MM.1S (cell line): ENCODE results near the gene TRIM72.

Experiments
- DNase-seq: peaks from one replicate; pipeline ENCODE4 v3.0.0-alpha.2; 2015
- H2AFZ ChIP-seq: fragments of 300-600 bp; sonication (generic); 2 replicates; pipeline ENCODE4 v1.6.0; 2016; ENCODE audit warnings: antibody characterized with exemption, low read length
- H3F3A ChIP-seq: fragments of 300-600 bp; sonication (generic); 2 replicates; pipeline ENCODE4 v1.6.1; 2016; ENCODE audit warnings: mild to moderate bottlenecking, antibody characterized with exemption, low read length, moderate library complexity, mixed read lengths; ENCODE audit not compliant: insufficient read depth
- H3K27ac ChIP-seq: fragments of 300-600 bp; sonication (generic); 2 replicates; pipeline ENCODE4 v1.5.1; 2016; ENCODE audit warnings: mild to moderate bottlenecking, low read length
- H3K27me3 ChIP-seq: fragments of 300-600 bp; sonication (generic); replicated peaks from 2 replicates; pipeline ENCODE4 v1.6.0; 2016; ENCODE audit warnings: low read length; ENCODE audit not compliant: insufficient read depth
- H3K36me3 ChIP-seq: fragments of 300-600 bp; sonication (generic); replicated peaks from 2 replicates; pipeline ENCODE4 v1.6.1; 2016; ENCODE audit warnings: mild to moderate bottlenecking, low read length, mixed read lengths; ENCODE audit not compliant: insufficient read depth
- H3K4me1 ChIP-seq: fragments of 300-600 bp; sonication (generic); 2 replicates; pipeline ENCODE4 v1.6.1; 2016; ENCODE audit warnings: low read length, mixed read lengths
- H3K4me2 ChIP-seq: fragments of 300-600 bp; sonication (generic); 2 replicates; pipeline ENCODE4 v1.6.0; 2016; ENCODE audit warnings: low read depth, low read length
- H3K4me3 ChIP-seq: fragments of 300-600 bp; sonication (generic); 2 replicates; pipeline ENCODE4 v1.5.1; 2016; ENCODE audit warnings: low read length, mixed read lengths
- H3K79me2 ChIP-seq: fragments of 300-600 bp; sonication (generic); 2 replicates; pipeline ENCODE4 v1.6.1; 2016; ENCODE audit warnings: mixed run types, low read length, mixed read lengths
- H3K9ac ChIP-seq: fragments of 300-600 bp; sonication (generic); 2 replicates; pipeline ENCODE4 v1.6.1; 2016; ENCODE audit warnings: low read length, mixed read lengths
- H3K9me2 ChIP-seq: fragments of 300-600 bp; sonication (generic); replicated peaks from 2 replicates; pipeline ENCODE4 v1.6.1; 2016; ENCODE audit warnings: mild to moderate bottlenecking, low read length, mixed read lengths; ENCODE audit not compliant: insufficient read depth
- H3K9me3 ChIP-seq: fragments of 300-600 bp; sonication (generic); replicated peaks from 2 replicates; pipeline ENCODE4 v1.6.1; 2016; ENCODE audit warnings: mild to moderate bottlenecking, low read length, mixed read lengths; ENCODE audit not compliant: insufficient read depth
- H4K20me1 ChIP-seq: fragments of 300-600 bp; sonication (generic); 2 replicates; pipeline ENCODE4 v1.6.1; 2016; ENCODE audit warnings: mild to moderate bottlenecking, low read length, moderate library complexity, mixed read lengths; ENCODE audit not compliant: insufficient read depth
- EZH2 ChIP-seq: fragments of 300-600 bp; sonication (generic); optimal IDR thresholded peaks from 2 replicates; pipeline ENCODE3; 2017; ENCODE audit warnings: low read depth, mild to moderate bottlenecking, antibody characterized with exemption, low read length, mixed read lengths
- EZH2phosphoT487 ChIP-seq: fragments of 300-600 bp; sonication (generic); IDR thresholded peaks from 2 replicates; pipeline ENCODE4 v1.6.1; 2018; ENCODE audit warnings: antibody characterized with exemption, low read length
- TF ChIP-seq, protein P1 (sequence below): fragments of 300-600 bp; sonication (generic); IDR thresholded peaks from 2 replicates; pipeline ENCODE4 v1.5.1; 2016; ENCODE audit warnings: antibody characterized with exemption, low read length, mixed read lengths

Gene TRIM72

DNA sequence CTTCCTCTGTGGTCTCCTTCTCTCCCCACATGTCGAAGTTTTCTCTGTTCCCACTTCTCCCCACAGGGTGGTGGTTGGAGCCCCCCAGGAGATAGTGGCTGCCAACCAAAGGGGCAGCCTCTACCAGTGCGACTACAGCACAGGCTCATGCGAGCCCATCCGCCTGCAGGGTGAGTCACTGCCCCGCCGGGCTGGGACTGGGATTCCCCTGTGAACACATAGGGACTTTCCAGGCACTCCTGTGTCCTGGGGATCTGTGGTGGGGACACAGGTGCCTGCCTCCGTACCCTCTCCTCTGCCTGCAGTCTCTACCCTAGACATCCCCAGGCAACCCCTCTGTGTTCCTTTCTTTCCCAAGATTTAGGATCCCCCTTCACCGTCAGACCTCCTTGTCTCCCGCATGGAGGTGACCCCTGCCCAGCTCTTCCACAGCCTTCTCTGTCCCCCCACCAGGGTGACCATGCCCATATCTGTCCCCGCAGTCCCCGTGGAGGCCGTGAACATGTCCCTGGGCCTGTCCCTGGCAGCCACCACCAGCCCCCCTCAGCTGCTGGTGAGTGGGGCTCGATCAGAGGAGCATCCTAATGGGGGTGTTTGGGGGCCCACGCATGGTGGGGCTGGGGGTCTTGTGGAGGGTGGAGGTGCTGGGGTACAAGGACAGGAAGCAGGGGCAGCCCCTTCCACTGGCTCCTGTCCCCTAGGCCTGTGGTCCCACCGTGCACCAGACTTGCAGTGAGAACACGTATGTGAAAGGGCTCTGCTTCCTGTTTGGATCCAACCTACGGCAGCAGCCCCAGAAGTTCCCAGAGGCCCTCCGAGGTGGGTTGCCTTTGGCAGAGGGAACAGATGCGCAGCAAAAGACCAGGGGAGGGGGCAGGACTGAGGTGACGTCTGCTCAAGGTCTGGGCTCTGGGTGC lies 51.7 kb downstream of the TRIM72 start:
- DNase-seq: peak; percentile 68
- Histone ChIP-seq H4K20me1 (no peaks in the 10 kb centered on the region), H3K79me2 (no peaks in the 10 kb centered on the region), H3K4me2 (peak overlapping the region; percentile 22; the same call in 1 of the 2 replicates), H3K4me3 (no peak overlapping the region), H3K9me3 (no peaks in the 10 kb centered on the region), H3K27ac (no peak overlapping the region; the same call in 1 of the 2 replicates), H3K4me1 (peaks cover 9% of the 10 kb centered on the region), H3K9ac (no peak overlapping the region), H3F3A (no peaks in the 10 kb centered on the region), H3K36me3 (no peaks in the 10 kb centered on the region), H3K9me2 (no peaks in the 10 kb centered on the region), H3K27me3 (no peaks in the 10 kb centered on the region), H2AFZ (peak overlapping the region; percentile 36; the same call in 1 of the 2 replicates)
- TF ChIP-seq EZH2 (no peak), EZH2phosphoT487 (no peak)
- TF ChIP-seq, protein P1, sequence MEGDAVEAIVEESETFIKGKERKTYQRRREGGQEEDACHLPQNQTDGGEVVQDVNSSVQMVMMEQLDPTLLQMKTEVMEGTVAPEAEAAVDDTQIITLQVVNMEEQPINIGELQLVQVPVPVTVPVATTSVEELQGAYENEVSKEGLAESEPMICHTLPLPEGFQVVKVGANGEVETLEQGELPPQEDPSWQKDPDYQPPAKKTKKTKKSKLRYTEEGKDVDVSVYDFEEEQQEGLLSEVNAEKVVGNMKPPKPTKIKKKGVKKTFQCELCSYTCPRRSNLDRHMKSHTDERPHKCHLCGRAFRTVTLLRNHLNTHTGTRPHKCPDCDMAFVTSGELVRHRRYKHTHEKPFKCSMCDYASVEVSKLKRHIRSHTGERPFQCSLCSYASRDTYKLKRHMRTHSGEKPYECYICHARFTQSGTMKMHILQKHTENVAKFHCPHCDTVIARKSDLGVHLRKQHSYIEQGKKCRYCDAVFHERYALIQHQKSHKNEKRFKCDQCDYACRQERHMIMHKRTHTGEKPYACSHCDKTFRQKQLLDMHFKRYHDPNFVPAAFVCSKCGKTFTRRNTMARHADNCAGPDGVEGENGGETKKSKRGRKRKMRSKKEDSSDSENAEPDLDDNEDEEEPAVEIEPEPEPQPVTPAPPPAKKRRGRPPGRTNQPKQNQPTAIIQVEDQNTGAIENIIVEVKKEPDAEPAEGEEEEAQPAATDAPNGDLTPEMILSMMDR: peak; percentile 11; the same call in 1 of the 2 replicates

- H3K9me3 ChIP-seq: no peaks in the 10 kb centered on the region
- no peak overlapping the region for H3K4me3 ChIP-seq
- peaks cover 9% of the 10 kb centered on the region for H3K4me1 ChIP-seq
- H3K27ac ChIP-seq: no peak overlapping the region
- H3K36me3 ChIP-seq: no peaks in the 10 kb centered on the region
- no peaks in the 10 kb centered on the region for H3K79me2 ChIP-seq
- no peaks in the 10 kb centered on the region for H4K20me1 ChIP-seq
- H3K4me2 ChIP-seq: no peak overlapping the region
- no peak for DNase-seq
- no peak overlapping the region for H3K9ac ChIP-seq
- no peak overlapping the region for H2AFZ ChIP-seq
- no peaks in the 10 kb centered on the region for H3K9me2 ChIP-seq
- H3K27me3 ChIP-seq: peaks cover 12% of the 10 kb centered on the region; the same call in 1 of the 2 replicates
- no peak for TF ChIP-seq EZH2phosphoT487
- TF ChIP-seq, protein P1: no peak
- TF ChIP-seq EZH2: no peak
- no peaks in the 10 kb centered on the region for H3F3A ChIP-seq
Measured at GRCh38 chr16:31267332-31268032, 53.6 kb downstream of the TRIM72 start.

GRCh38 chr16:31268033-31268365 lies 54.1 kb downstream of the TRIM72 start:
- H3K4me2 ChIP-seq: no peak overlapping the region
- no peaks in the 10 kb centered on the region for H4K20me1 ChIP-seq
- peaks cover 9% of the 10 kb centered on the region for H3K4me1 ChIP-seq
- H3K79me2 ChIP-seq: no peaks in the 10 kb centered on the region
- H3K4me3 ChIP-seq: no peak overlapping the region
- peaks cover 12% of the 10 kb centered on the region; the same call in 1 of the 2 replicates for H3K27me3 ChIP-seq
- H3K27ac ChIP-seq: no peak overlapping the region
- TF ChIP-seq, protein P1: no peak
- TF ChIP-seq EZH2phosphoT487 (no peak), EZH2 (no peak)
- H3K9me2 ChIP-seq: no peaks in the 10 kb centered on the region
- DNase-seq: no peak
- H3K9me3 ChIP-seq: no peaks in the 10 kb centered on the region
- no peak overlapping the region for H2AFZ ChIP-seq
- no peaks in the 10 kb centered on the region for H3F3A ChIP-seq
- H3K36me3 ChIP-seq: no peaks in the 10 kb centered on the region
- H3K9ac ChIP-seq: no peak overlapping the region
